Ishikawa (cell line): ENCODE results near the gene EXOSC1.

Experiments used
- REST ChIP-seq: IDR thresholded peaks from 2 replicates; pipeline ENCODE4 v1.6.1; 2012; ENCODE audit warnings: low read depth, mild to moderate bottlenecking
- YY1 ChIP-seq: IDR thresholded peaks from 2 replicates; pipeline ENCODE4 v1.6.1; 2012; ENCODE audit warnings: low read depth
- ZBTB7A ChIP-seq: IDR thresholded peaks from 2 replicates; pipeline ENCODE4 v1.6.1; 2012; ENCODE audit warnings: low read depth

GRCh38 chr10:97407952-97408248 is 37.9 kb downstream of the EXOSC1 start:
- TF ChIP-seq ZBTB7A = no peak
- no peak for TF ChIP-seq YY1
- no peak for TF ChIP-seq REST
